ENCODE results near the gene SH2D2A.

DNA sequence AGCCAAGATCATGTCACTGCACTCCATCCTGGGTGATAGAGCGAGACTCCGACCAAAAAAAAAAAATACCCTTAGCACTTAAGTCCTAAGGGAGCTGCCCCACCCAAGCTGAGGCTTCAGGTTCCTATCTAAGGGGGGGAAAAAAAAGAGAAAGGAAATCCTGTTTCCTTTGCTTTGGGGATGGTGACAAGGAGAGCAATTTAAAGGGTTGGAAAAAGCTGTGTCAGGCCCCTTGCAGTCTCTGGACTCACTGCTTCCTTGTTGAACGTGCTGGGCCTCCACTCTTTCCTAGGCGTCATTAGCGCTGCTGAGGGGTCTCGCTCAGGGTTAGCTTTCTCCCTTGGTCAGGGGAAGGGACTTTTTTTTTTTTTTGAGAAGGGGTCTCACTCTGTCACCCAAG, 31.2 kb downstream of the SH2D2A start:
- TF ChIP-seq, protein P1, sequence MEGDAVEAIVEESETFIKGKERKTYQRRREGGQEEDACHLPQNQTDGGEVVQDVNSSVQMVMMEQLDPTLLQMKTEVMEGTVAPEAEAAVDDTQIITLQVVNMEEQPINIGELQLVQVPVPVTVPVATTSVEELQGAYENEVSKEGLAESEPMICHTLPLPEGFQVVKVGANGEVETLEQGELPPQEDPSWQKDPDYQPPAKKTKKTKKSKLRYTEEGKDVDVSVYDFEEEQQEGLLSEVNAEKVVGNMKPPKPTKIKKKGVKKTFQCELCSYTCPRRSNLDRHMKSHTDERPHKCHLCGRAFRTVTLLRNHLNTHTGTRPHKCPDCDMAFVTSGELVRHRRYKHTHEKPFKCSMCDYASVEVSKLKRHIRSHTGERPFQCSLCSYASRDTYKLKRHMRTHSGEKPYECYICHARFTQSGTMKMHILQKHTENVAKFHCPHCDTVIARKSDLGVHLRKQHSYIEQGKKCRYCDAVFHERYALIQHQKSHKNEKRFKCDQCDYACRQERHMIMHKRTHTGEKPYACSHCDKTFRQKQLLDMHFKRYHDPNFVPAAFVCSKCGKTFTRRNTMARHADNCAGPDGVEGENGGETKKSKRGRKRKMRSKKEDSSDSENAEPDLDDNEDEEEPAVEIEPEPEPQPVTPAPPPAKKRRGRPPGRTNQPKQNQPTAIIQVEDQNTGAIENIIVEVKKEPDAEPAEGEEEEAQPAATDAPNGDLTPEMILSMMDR (IDR thresholded peaks at IDR 0.05) = no peak
- no peak for TF ChIP-seq POLR2A (IDR thresholded peaks at IDR 0.05)

All from Peyer's patch (tissue), 4 donors.